PFSK-1 (cell line): ENCODE results near the gene EHD3.

Source experiments
- FOXP2 ChIP-seq: optimal IDR thresholded peaks from 2 replicates; pipeline ENCODE3; 2011; ENCODE audit warnings: borderline replicate concordance, control low read depth, inconsistent platforms; ENCODE audit not compliant: insufficient read depth; ENCODE audit errors: extremely low read length, extremely low read depth
- POLR2AphosphoS5 ChIP-seq: IDR thresholded peaks from 2 replicates; pipeline ENCODE4 v1.6.1; 2012; ENCODE audit warnings: low read depth, mild to moderate bottlenecking, control low read depth, low read length, moderate library complexity
- REST ChIP-seq, 2 experiments: IDR thresholded peaks; 2 replicates each; pipeline versions ENCODE4 v1.6.1 to v1.8.0; 2011 to 2012; ENCODE audit warnings: low read depth in 2 of 2, low read length in 2 of 2, control low read depth in 1 of 2, inconsistent platforms in 1 of 2, mild to moderate bottlenecking in 1 of 2, moderate library complexity in 1 of 2; ENCODE audit not compliant: insufficient read depth in 1 of 2
- SIN3A ChIP-seq: IDR thresholded peaks from 2 replicates; pipeline ENCODE4 v1.6.1; 2012; ENCODE audit warnings: mild to moderate bottlenecking, low read length, moderate library complexity, borderline replicate concordance; ENCODE audit not compliant: insufficient read depth
- TAF1 ChIP-seq: IDR thresholded peaks from 2 replicates; pipeline ENCODE4 v1.6.1; 2012; ENCODE audit warnings: low read length, control low read depth, borderline replicate concordance; ENCODE audit not compliant: insufficient read depth

Gene EHD3

GRCh38 chr2:31202833-31203232 is 31.1 kb upstream of the EHD3 start:
- TF ChIP-seq REST (IDR thresholded peaks at IDR 0.05; ENCODE audit: insufficient read depth in 1 of 2, low read depth in 2 of 2, low read length in 2 of 2) (no peak), POLR2AphosphoS5 (no peak), SIN3A (no peak), FOXP2 (no peak)

- TF ChIP-seq POLR2AphosphoS5 (no peak), SIN3A (no peak), TAF1 (no peak)
Observed at GRCh38 chr2:31203916-31204315, 30.0 kb upstream of the EHD3 start.

- no peak for TF ChIP-seq TAF1
- TF ChIP-seq FOXP2 = no peak
- TF ChIP-seq SIN3A = no peak
- no peak for TF ChIP-seq POLR2AphosphoS5
- no peak for TF ChIP-seq REST (IDR thresholded peaks at IDR 0.05; ENCODE audit: insufficient read depth in 1 of 2, low read depth in 2 of 2, low read length in 2 of 2)
Observed at GRCh38 chr2:31204783-31205182, 29.2 kb upstream of the EHD3 start.

- no peak for TF ChIP-seq FOXP2
- TF ChIP-seq SIN3A = no peak
- no peak for TF ChIP-seq REST (IDR thresholded peaks at IDR 0.05; ENCODE audit: insufficient read depth in 1 of 2, low read depth in 2 of 2, low read length in 2 of 2)
Observed at GRCh38 chr2:31205186-31205585, 28.8 kb upstream of the EHD3 start.

GRCh38 chr2:31205613-31206012 is 28.3 kb upstream of the EHD3 start:
- TF ChIP-seq REST (IDR thresholded peaks at IDR 0.05; ENCODE audit: insufficient read depth in 1 of 2, low read depth in 2 of 2, low read length in 2 of 2) (no peak), FOXP2 (no peak), TAF1 (no peak), POLR2AphosphoS5 (no peak), SIN3A (no peak)

- no peak for TF ChIP-seq SIN3A
- TF ChIP-seq TAF1 = no peak
- TF ChIP-seq REST (IDR thresholded peaks at IDR 0.05; ENCODE audit: insufficient read depth in 1 of 2, low read depth in 2 of 2, low read length in 2 of 2) = no peak
- TF ChIP-seq FOXP2 = no peak
- no peak for TF ChIP-seq POLR2AphosphoS5
Observed at GRCh38 chr2:31207790-31208189, 26.2 kb upstream of the EHD3 start.
